ENCODE results near the gene ENTPD8.

GRCh38 chr9:137479892-137480685 lies 38.9 kb upstream of the ENTPD8 start:
- no peak for TF ChIP-seq POLR2A (IDR thresholded peaks at IDR 0.05; ENCODE audit: low read depth, low read length)
- TF ChIP-seq POLR2AphosphoS5 (IDR thresholded peaks at IDR 0.05; ENCODE audit: low read depth, low read length): no peak

Data from GM12892 (cell line).